ENCODE data around the gene RAVER2. TPM values are rescaled to one million over a fixed set of nuclear protein-coding genes. Genes with fewer than 3 reads are reported as not detected.

Gene RAVER2, protein sequence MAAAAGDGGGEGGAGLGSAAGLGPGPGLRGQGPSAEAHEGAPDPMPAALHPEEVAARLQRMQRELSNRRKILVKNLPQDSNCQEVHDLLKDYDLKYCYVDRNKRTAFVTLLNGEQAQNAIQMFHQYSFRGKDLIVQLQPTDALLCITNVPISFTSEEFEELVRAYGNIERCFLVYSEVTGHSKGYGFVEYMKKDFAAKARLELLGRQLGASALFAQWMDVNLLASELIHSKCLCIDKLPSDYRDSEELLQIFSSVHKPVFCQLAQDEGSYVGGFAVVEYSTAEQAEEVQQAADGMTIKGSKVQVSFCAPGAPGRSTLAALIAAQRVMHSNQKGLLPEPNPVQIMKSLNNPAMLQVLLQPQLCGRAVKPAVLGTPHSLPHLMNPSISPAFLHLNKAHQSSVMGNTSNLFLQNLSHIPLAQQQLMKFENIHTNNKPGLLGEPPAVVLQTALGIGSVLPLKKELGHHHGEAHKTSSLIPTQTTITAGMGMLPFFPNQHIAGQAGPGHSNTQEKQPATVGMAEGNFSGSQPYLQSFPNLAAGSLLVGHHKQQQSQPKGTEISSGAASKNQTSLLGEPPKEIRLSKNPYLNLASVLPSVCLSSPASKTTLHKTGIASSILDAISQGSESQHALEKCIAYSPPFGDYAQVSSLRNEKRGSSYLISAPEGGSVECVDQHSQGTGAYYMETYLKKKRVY
- 9.8 and 10.7 TPM in 2 replicates for total RNA-seq

DNA sequence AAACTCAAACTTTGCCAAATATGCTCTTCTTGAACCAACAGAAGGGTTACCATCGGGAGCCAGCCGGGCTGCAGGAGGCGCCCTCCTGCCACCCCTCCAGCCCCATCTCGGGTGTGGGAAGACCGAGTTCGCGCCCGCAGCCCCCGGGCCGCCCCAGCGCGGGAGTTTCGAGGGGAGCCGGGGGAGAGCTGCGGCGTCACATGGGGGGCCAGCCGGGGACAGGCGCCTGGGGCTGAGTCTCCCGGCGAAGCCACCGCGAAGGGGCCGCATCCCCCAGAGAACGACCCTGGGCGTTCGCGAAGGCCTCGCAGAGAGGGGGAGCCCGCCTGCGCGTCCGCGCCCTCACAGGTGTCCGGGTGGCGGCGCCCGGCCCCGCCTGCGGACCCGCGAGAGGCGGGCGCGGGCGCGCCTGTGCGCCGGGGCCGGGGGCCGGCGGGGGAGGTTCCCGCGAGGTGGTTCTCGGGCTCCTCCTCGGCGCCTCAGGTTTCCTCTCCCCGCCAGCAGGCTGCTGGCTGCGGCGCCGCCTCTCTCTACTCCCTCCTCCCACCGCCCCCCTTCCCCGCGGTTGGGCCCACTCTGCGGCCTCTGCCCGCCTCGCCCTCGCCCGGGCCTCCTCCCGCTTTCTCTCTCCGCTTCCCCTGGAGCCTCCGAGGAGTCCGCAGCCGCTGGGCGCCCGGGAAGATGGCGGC, at the start of gene RAVER2:
TSS of gene RAVER2 (plus strand) at position 584 of the 689 bp plus-strand sequence. CDS start at position 682, 98 bp downstream.

Other genes starting within 250 kb of the RAVER2 start
- gene JAK1, start 221.5 kb downstream of the RAVER2 start, total RNA-seq: 40.4 and 45.1 TPM in 2 replicates

Measured in airway epithelial cell (primary cell).